HCT116 (cell line): ENCODE measurements around the gene ACTR1B. TPM values are rescaled to one million over a fixed set of nuclear protein-coding genes. Genes with fewer than 3 reads are reported as not detected.

Experiments used
- ATAC-seq: fragments of 200-7000 bp; cut with Tn5 transposase; 2 replicates; pipeline ENCODE4 v1.9.1; 2020; ENCODE audit warnings: mild to moderate bottlenecking, moderate library complexity
- BruUV-seq: library from RNA; stranded (reverse); fragments of 400-500 nt; replicated peaks from 2 replicates; lab custom pipeline; 2021; lab: Mats Ljungman, UMichigan
- CTCF ChIA-PET: fragments of 300-600 bp; sonication (Branson Sonifier 250); formaldehyde crosslinking; loops from one replicate; lab custom pipeline; 2021; ENCODE audit warnings: antibody characterized with exemption; lab: Charles Lee
- POLR2A ChIA-PET: fragments of 300-600, 350-600 bp; sonication (Branson Sonifier 250); formaldehyde crosslinking; loops from one replicate; lab custom pipeline; 2021; ENCODE audit warnings: antibody characterized with exemption; lab: Charles Lee
- RAD21 ChIA-PET, 2 experiments: fragments of 300-600 bp; sonication (Branson Sonifier 250); formaldehyde crosslinking; loops; one replicate each; lab custom pipeline; 2023; ENCODE audit warnings: low total read pairs in 2 of 2; ENCODE audit not compliant: uncharacterized antibody in 2 of 2, unreplicated experiment in 2 of 2, low non-redundant PET in 1 of 2; lab: Charles Lee
- DNase-seq: peaks from one replicate; pipeline ENCODE4 v3.0.0-alpha.2; 2010; ENCODE audit warnings: low read depth, low spot score
- H2AFZ ChIP-seq: fragments of 200-600 bp; shearing (Covaris generic), sonication (generic); 2 replicates; pipeline ENCODE4 v1.6.1; 2017; ENCODE audit warnings: low read depth, mixed run types, mixed read lengths, antibody characterized with exemption, low read length; ENCODE audit not compliant: poor library complexity, severe bottlenecking
- H3K27ac ChIP-seq: 2 replicates; pipeline ENCODE4 v1.5.1; 2012; ENCODE audit warnings: low read depth, low read length
- H3K27me3 ChIP-seq: fragments of 200-600 bp; sonication (generic); 2 replicates; pipeline ENCODE4 v1.6.1; 2016; ENCODE audit warnings: mixed run types, low read length, mixed read lengths; ENCODE audit not compliant: insufficient read depth
- H3K36me3 ChIP-seq, 2 experiments: fragments of 200-500 bp in 1 of 2; fragments of 200-600 bp in 1 of 2; sonication (Bioruptor generic) in 1 of 2; sonication (generic) in 1 of 2; 2 replicates each; pipeline versions ENCODE4 v1.5.1 to v1.6.1; 2014 to 2016; ENCODE audit warnings: low read length in 2 of 2, inconsistent platforms in 1 of 2, mixed read lengths in 1 of 2, mixed run types in 1 of 2; ENCODE audit not compliant: insufficient read depth in 2 of 2, control insufficient read depth in 1 of 2
- H3K4me1 ChIP-seq, 2 experiments: fragments of 200-600 bp in 1 of 2; sonication (generic) in 1 of 2; 2 replicates each; pipeline versions ENCODE4 v1.5.1 to v1.6.1; 2012 to 2017; ENCODE audit warnings: low read length in 2 of 2, inconsistent platforms in 1 of 2, mild to moderate bottlenecking in 1 of 2, mixed read lengths in 1 of 2, mixed run types in 1 of 2, moderate library complexity in 1 of 2; ENCODE audit not compliant: insufficient read depth in 2 of 2, control insufficient read depth in 1 of 2
- H3K4me2 ChIP-seq: fragments of 200-600 bp; sonication (generic); 2 replicates; pipeline ENCODE4 v1.6.1; 2017; ENCODE audit warnings: mixed run types, low read length, mixed read lengths
- H3K4me3 ChIP-seq, 2 experiments: fragments of 200-600 bp in 1 of 2; sonication (generic) in 1 of 2; replicated peaks in 1 of 2; 2 replicates each; pipeline ENCODE4 v1.5.1; 2011 to 2016; ENCODE audit warnings: low read length in 2 of 2, control low read depth in 1 of 2, low read depth in 1 of 2, mild to moderate bottlenecking in 1 of 2, mixed read lengths in 1 of 2, mixed run types in 1 of 2
- H3K79me2 ChIP-seq: fragments of 200-600 bp; sonication (generic); 2 replicates; pipeline ENCODE4 v1.6.1; 2017; ENCODE audit warnings: mild to moderate bottlenecking, mixed run types, low read length, moderate library complexity, mixed read lengths; ENCODE audit not compliant: insufficient read depth
- H3K9ac ChIP-seq: fragments of 200-600 bp; sonication (generic); 2 replicates; pipeline ENCODE4 v1.6.1; 2016; ENCODE audit warnings: low read length, mixed read lengths
- H3K9me2 ChIP-seq: fragments of 200-600 bp; sonication (generic), shearing (Covaris generic); 2 replicates; pipeline ENCODE4 v1.6.1; 2017; ENCODE audit warnings: mixed run types, mild to moderate bottlenecking, moderate library complexity; ENCODE audit not compliant: insufficient read depth
- H3K9me3 ChIP-seq, 2 experiments: fragments of 200-500 bp in 1 of 2; fragments of 200-600 bp in 1 of 2; sonication (Bioruptor generic) in 1 of 2; sonication (generic) in 1 of 2; 2 replicates each; pipeline ENCODE4 v1.6.1; 2014 to 2017; ENCODE audit warnings: low read length in 2 of 2, mixed read lengths in 2 of 2, inconsistent platforms in 1 of 2, low read depth in 1 of 2, mild to moderate bottlenecking in 1 of 2, mixed run types in 1 of 2, moderate library complexity in 1 of 2; ENCODE audit not compliant: control insufficient read depth in 1 of 2, insufficient read depth in 1 of 2
- H4K20me1 ChIP-seq: fragments of 200-600 bp; sonication (generic), shearing (Covaris generic); 2 replicates; pipeline ENCODE4 v1.6.1; 2017; ENCODE audit warnings: mixed run types, mild to moderate bottlenecking, moderate library complexity; ENCODE audit not compliant: insufficient read depth
- EZH2 ChIP-seq: fragments of 200-600 bp; sonication (generic); IDR thresholded peaks from 2 replicates; pipeline ENCODE4 v1.6.1; 2017; ENCODE audit warnings: antibody characterized with exemption, mixed run types
- FOSL1 ChIP-seq: IDR thresholded peaks from 2 replicates; pipeline ENCODE4 v1.6.1; 2012; ENCODE audit warnings: low read depth
- JUND ChIP-seq: IDR thresholded peaks from 2 replicates; pipeline ENCODE4 v1.6.1; 2012
- POLR2A ChIP-seq: IDR thresholded peaks from 2 replicates; pipeline ENCODE4 v1.7.0; 2011; ENCODE audit warnings: borderline replicate concordance; ENCODE audit not compliant: insufficient read depth, insufficient read length; ENCODE audit errors: extremely low read depth
- POLR2AphosphoS5 ChIP-seq: IDR thresholded peaks from 2 replicates; pipeline ENCODE4 v1.6.1; 2011; ENCODE audit warnings: mild to moderate bottlenecking, low read depth, low read length, moderate library complexity
- SP1 ChIP-seq: IDR thresholded peaks from 2 replicates; pipeline ENCODE4 v1.6.1; 2012; ENCODE audit warnings: low read depth
- SRF ChIP-seq: IDR thresholded peaks from 2 replicates; pipeline ENCODE4 v1.6.1; 2012; ENCODE audit warnings: low read depth
- TCF7L2 ChIP-seq: IDR thresholded peaks from 2 replicates; pipeline ENCODE4 v1.7.0; 2011; ENCODE audit warnings: borderline replicate concordance, inconsistent platforms; ENCODE audit not compliant: insufficient read depth, insufficient read length; ENCODE audit errors: extremely low read depth
- ZNF274 ChIP-seq: fragments of 200-500 bp; sonication (Bioruptor generic); IDR thresholded peaks from 2 replicates; pipeline ENCODE4 v1.6.1; 2014; ENCODE audit warnings: mild to moderate bottlenecking, low read depth, low read length, inconsistent platforms
- intact Hi-C: fragments of 100-400 bp; cut with micrococcal nuclease; formaldehyde crosslinking; loops from 2 replicates; pipeline ENCODE4 v1.10.0; 2022
- total RNA-seq: library from RNA; stranded (reverse); gene quantifications from one replicate; pipeline ENCODE4 v1.2.1, GENCODE V29; 2021; ENCODE audit not compliant: unreplicated experiment
- TF ChIP-seq, protein P1 (sequence below), 3 experiments: fragments of 200-600 bp in 1 of 3; sonication (generic) in 1 of 3; IDR thresholded peaks in 2 of 3; conservative IDR thresholded peaks in 1 of 3; 2 replicates each; pipeline ENCODE4 v1.5.1; 2012 to 2017; ENCODE audit warnings: low read depth in 2 of 3, low read length in 2 of 3, antibody characterized with exemption in 1 of 3, borderline replicate concordance in 1 of 3, control low read depth in 1 of 3, mild to moderate bottlenecking in 1 of 3, mixed read lengths in 1 of 3, mixed run types in 1 of 3, moderate library complexity in 1 of 3; ENCODE audit not compliant: insufficient read depth in 1 of 3
- TF ChIP-seq, protein P2 (sequence below): IDR thresholded peaks from 2 replicates; pipeline ENCODE4 v1.6.1; 2011; ENCODE audit warnings: mild to moderate bottlenecking, low read length, moderate library complexity; ENCODE audit not compliant: insufficient replicate concordance; ENCODE audit errors: extremely low read depth

The ACTR1B gene
- total RNA-seq, 1 experiment from 2014 or later = 42.8 TPM

DNA sequence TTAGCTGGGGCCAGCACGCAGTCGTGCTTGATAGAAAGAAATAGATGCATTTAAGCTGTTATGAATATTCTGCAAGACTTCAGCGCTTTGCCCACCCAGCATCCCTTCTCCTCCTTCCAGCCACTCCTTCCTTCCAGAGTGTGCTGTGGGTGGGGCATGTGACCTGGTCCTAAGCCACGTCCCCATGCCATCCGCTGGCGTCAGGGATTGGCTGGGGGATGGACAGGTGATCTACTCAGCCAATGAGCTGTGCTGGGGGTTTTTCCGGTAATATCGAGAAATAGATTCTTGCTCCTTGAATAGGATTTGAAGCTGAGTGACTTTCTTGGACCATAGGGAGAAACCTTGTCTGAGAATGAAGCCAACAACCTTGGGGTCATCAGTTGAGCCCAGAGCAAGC lies 44.8 kb upstream of the ACTR1B start:
- Histone ChIP-seq H3K9ac (no peak overlapping the region), H4K20me1 (no peaks in the 10 kb centered on the region), H3K4me1 (peaks cover 0 to 6% of the 10 kb centered on the region in 2 experiments; a peak in 2 of 4 replicates), H3K4me3 (no peak overlapping the region), H2AFZ (no peak overlapping the region), H3K27ac (no peak overlapping the region), H3K9me3 (no peaks in the 10 kb centered on the region), H3K36me3 (no peaks in the 10 kb centered on the region), H3K79me2 (no peaks in the 10 kb centered on the region), H3K27me3 (no peaks in the 10 kb centered on the region), H3K4me2 (no peak overlapping the region), H3K9me2 (no peaks in the 10 kb centered on the region)
- ChIA-PET POLR2A (no interaction called here), RAD21 (no interaction called here), CTCF (interaction anchor here (0.7 to 3.0 kb wide), 5 partner anchors 10 to 676 kb away, joined by 3 to 27 read pairs (median 3); no protein-coding TSS in a partner anchor)
- BruUV-seq = no TSS peak
- DNase-seq (no peak), ATAC-seq (no peak)
- TF ChIP-seq EZH2 (no peak), JUND (no peak), ZNF274 (no peak), SRF (no peak), SP1 (no peak), FOSL1 (no peak), POLR2A (no peak)
- TF ChIP-seq, protein P1, sequence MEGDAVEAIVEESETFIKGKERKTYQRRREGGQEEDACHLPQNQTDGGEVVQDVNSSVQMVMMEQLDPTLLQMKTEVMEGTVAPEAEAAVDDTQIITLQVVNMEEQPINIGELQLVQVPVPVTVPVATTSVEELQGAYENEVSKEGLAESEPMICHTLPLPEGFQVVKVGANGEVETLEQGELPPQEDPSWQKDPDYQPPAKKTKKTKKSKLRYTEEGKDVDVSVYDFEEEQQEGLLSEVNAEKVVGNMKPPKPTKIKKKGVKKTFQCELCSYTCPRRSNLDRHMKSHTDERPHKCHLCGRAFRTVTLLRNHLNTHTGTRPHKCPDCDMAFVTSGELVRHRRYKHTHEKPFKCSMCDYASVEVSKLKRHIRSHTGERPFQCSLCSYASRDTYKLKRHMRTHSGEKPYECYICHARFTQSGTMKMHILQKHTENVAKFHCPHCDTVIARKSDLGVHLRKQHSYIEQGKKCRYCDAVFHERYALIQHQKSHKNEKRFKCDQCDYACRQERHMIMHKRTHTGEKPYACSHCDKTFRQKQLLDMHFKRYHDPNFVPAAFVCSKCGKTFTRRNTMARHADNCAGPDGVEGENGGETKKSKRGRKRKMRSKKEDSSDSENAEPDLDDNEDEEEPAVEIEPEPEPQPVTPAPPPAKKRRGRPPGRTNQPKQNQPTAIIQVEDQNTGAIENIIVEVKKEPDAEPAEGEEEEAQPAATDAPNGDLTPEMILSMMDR (IDR thresholded peaks at IDR 0.05 in 2 of 3, conservative IDR thresholded peaks at IDR 0.05 in 1 of 3; ENCODE audit: borderline replicate concordance in 1 of 3, insufficient read depth in 1 of 3, low read depth in 2 of 3, low read length in 2 of 3) = no peak
- intact Hi-C loops = no loop called here

DNA sequence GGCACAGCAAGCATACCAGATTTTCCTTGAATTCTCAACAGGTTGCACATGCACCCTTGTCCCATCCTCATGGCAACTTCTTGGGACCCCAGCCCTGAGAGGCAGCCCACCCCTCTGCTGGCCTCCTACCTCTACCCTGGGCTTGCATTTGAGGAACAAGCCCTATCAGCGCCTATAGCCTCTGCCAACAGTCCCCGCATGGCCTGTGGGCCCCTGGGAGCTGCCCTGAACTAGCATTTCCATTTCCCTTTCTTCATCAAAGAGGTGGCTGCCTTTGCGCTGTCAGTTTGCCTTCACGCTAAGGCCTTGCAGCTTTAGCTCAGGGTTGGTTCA lies 44.2 kb upstream of the ACTR1B start:
- BruUV-seq = no TSS peak
- no peak for TF ChIP-seq TCF7L2
- TF ChIP-seq POLR2AphosphoS5 = no peak
- TF ChIP-seq, protein P2, sequence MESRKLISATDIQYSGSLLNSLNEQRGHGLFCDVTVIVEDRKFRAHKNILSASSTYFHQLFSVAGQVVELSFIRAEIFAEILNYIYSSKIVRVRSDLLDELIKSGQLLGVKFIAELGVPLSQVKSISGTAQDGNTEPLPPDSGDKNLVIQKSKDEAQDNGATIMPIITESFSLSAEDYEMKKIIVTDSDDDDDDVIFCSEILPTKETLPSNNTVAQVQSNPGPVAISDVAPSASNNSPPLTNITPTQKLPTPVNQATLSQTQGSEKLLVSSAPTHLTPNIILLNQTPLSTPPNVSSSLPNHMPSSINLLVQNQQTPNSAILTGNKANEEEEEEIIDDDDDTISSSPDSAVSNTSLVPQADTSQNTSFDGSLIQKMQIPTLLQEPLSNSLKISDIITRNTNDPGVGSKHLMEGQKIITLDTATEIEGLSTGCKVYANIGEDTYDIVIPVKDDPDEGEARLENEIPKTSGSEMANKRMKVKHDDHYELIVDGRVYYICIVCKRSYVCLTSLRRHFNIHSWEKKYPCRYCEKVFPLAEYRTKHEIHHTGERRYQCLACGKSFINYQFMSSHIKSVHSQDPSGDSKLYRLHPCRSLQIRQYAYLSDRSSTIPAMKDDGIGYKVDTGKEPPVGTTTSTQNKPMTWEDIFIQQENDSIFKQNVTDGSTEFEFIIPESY = no peak
- intact Hi-C loops = no loop called here

More for the DNA sequence above, 44.2 kb upstream of the ACTR1B start:
- no peaks in the 10 kb centered on the region for H3K9me3 ChIP-seq
- H4K20me1 ChIP-seq = no peaks in the 10 kb centered on the region
- RAD21 ChIA-PET = no interaction called here
- H3K27ac ChIP-seq = no peak overlapping the region
- no peaks in the 10 kb centered on the region for H3K36me3 ChIP-seq
- CTCF ChIA-PET = interaction anchor here (1.0 to 3.0 kb wide), 4 partner anchors 10 to 677 kb away, joined by 3 to 27 read pairs (median 4); no protein-coding TSS in a partner anchor
- no peaks in the 10 kb centered on the region for H3K9me2 ChIP-seq
- H3K4me1 ChIP-seq = peaks cover 0 to 6% of the 10 kb centered on the region in 2 experiments; a peak in 2 of 4 replicates
- H3K79me2 ChIP-seq = no peaks in the 10 kb centered on the region
- POLR2A ChIA-PET = no interaction called here
- H3K9ac ChIP-seq = no peak overlapping the region
- ATAC-seq (no peak), DNase-seq (no peak)
- H3K27me3 ChIP-seq = no peaks in the 10 kb centered on the region
- no peak overlapping the region for H3K4me2 ChIP-seq
- no peak overlapping the region for H3K4me3 ChIP-seq
- no peak overlapping the region for H2AFZ ChIP-seq
